Activated B cell treated with CpG ODN at 0.5 μM for 24 hours (primary cell): ENCODE results near the gene FOXP1. TPM values are rescaled to one million over a fixed set of nuclear protein-coding genes. Genes with fewer than 3 reads are reported as not detected.

Experiments used
- ATAC-seq: fragments of 200-7000 bp; cut with Tn5 transposase; one replicate; pipeline ENCODE4 v1.10.0; 2021; ENCODE audit warnings: low read depth, mild to moderate bottlenecking, moderate library complexity
- CTCF ChIA-PET: fragments of 350-600 bp; sonication (Branson Sonifier 250); formaldehyde crosslinking; loops from one replicate; lab custom pipeline; 2021; ENCODE audit warnings: antibody characterized with exemption; lab: Charles Lee
- POLR2A ChIA-PET: fragments of 350-600 bp; sonication (Branson Sonifier 250); formaldehyde crosslinking; loops from one replicate; lab custom pipeline; 2021; ENCODE audit warnings: antibody characterized with exemption; lab: Charles Lee
- DNase-seq: peaks from one replicate; pipeline ENCODE4 v3.0.0; 2022
- H3K27ac Mint-ChIP-seq: one replicate; pipeline ENCODE4 v1.8.0; 2020; ENCODE audit warnings: mixed read lengths
- H3K27me3 Mint-ChIP-seq: one replicate; pipeline ENCODE4 v1.8.0; 2021; ENCODE audit warnings: mixed read lengths
- H3K36me3 Mint-ChIP-seq: one replicate; pipeline ENCODE4 v1.8.0; 2021; ENCODE audit warnings: low read depth, mixed read lengths
- H3K4me1 Mint-ChIP-seq: one replicate; pipeline ENCODE4 v1.8.0; 2021; ENCODE audit warnings: mixed read lengths
- H3K4me3 Mint-ChIP-seq: one replicate; pipeline ENCODE4 v1.8.0; 2020; ENCODE audit warnings: mild to moderate bottlenecking, mixed read lengths
- H3K9me3 Mint-ChIP-seq: one replicate; pipeline ENCODE4 v1.8.0; 2020; ENCODE audit warnings: mixed read lengths
- intact Hi-C: fragments of 100-400 bp; cut with micrococcal nuclease; formaldehyde crosslinking; loops from one replicate; pipeline ENCODE4 v1.15.1; 2024
- total RNA-seq: library from RNA; stranded (reverse); gene quantifications from 2 replicates; pipeline ENCODE4 v1.2.3, GENCODE V29; 2022
- TF ChIP-seq, protein P1 (sequence below): fragments of 200-600 bp; IDR thresholded peaks from one replicate; pipeline ENCODE4 v1.8.0; 2022; ENCODE audit warnings: antibody characterized with exemption, mild to moderate bottlenecking

Gene FOXP1
- total RNA-seq, 1 donor from 2014 or later = 563 TPM

- no peak for ATAC-seq
- Mint-ChIP-seq H3K27ac (no peak overlapping the region), H3K4me3 (no peak overlapping the region), H3K9me3 (no peaks in the 10 kb centered on the region), H3K27me3 (peaks cover 6% of the 10 kb centered on the region), H3K36me3 (peaks cover 20% of the 10 kb centered on the region), H3K4me1 (peaks cover 41% of the 10 kb centered on the region)
- no peak for DNase-seq
- intact Hi-C loops = no loop called here
- ChIA-PET CTCF (no interaction called here), POLR2A (no interaction called here)
- TF ChIP-seq, protein P1, sequence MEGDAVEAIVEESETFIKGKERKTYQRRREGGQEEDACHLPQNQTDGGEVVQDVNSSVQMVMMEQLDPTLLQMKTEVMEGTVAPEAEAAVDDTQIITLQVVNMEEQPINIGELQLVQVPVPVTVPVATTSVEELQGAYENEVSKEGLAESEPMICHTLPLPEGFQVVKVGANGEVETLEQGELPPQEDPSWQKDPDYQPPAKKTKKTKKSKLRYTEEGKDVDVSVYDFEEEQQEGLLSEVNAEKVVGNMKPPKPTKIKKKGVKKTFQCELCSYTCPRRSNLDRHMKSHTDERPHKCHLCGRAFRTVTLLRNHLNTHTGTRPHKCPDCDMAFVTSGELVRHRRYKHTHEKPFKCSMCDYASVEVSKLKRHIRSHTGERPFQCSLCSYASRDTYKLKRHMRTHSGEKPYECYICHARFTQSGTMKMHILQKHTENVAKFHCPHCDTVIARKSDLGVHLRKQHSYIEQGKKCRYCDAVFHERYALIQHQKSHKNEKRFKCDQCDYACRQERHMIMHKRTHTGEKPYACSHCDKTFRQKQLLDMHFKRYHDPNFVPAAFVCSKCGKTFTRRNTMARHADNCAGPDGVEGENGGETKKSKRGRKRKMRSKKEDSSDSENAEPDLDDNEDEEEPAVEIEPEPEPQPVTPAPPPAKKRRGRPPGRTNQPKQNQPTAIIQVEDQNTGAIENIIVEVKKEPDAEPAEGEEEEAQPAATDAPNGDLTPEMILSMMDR = no peak
Measured at GRCh38 chr3:71570546-71570945, 13.0 kb downstream of the FOXP1 start.

- Mint-ChIP-seq H3K4me3 (peak overlapping the region; percentile 50), H3K9me3 (no peaks in the 10 kb centered on the region), H3K27ac (peak overlapping the region; percentile 46), H3K27me3 (peaks cover 6% of the 10 kb centered on the region), H3K4me1 (peaks cover 58% of the 10 kb centered on the region), H3K36me3 (peaks cover 20% of the 10 kb centered on the region)
- intact Hi-C loops = loop anchor here (1.0 kb wide), 1 partner anchor 9 kb away; no protein-coding TSS in a partner anchor
- ATAC-seq (peak; percentile 73), DNase-seq (no peak)
- POLR2A ChIA-PET = interaction anchor here (0.7 to 3.5 kb wide), 4 partner anchors 12 to 504 kb away, joined by 3 to 20 read pairs (median 4); partner anchors contain the start of gene FOXP1
- CTCF ChIA-PET = no interaction called here
- TF ChIP-seq, protein P1 = no peak
Measured at GRCh38 chr3:71568207-71568606, 15.3 kb downstream of the FOXP1 start.

GRCh38 chr3:71566776-71567175 lies 16.8 kb downstream of the FOXP1 start:
- ATAC-seq = no peak
- intact Hi-C loops = no loop called here
- Mint-ChIP-seq H3K4me3 (no peak overlapping the region), H3K27ac (no peak overlapping the region), H3K4me1 (peaks cover 69% of the 10 kb centered on the region), H3K36me3 (peaks cover 20% of the 10 kb centered on the region), H3K9me3 (no peaks in the 10 kb centered on the region), H3K27me3 (peaks cover 6% of the 10 kb centered on the region)
- ChIA-PET POLR2A (interaction anchor here (1.0 to 3.5 kb wide), 2 partner anchors 16 to 36 kb away, joined by 3 to 20 read pairs; partner anchors contain the start of gene FOXP1), CTCF (no interaction called here)
- TF ChIP-seq, protein P1 = no peak
- no peak for DNase-seq

GRCh38 chr3:71565976-71566375 lies 17.6 kb downstream of the FOXP1 start:
- POLR2A ChIA-PET = interaction anchor here (1.2 to 3.5 kb wide), 2 partner anchors 9 to 17 kb away, joined by 3 to 20 read pairs; partner anchors contain the start of gene FOXP1
- no peak overlapping the region for H3K27ac Mint-ChIP-seq
- ATAC-seq = no peak
- H3K4me1 Mint-ChIP-seq = peaks cover 74% of the 10 kb centered on the region
- CTCF ChIA-PET = no interaction called here
- H3K27me3 Mint-ChIP-seq = peaks cover 6% of the 10 kb centered on the region
- DNase-seq = no peak
- TF ChIP-seq, protein P1 = no peak
- H3K4me3 Mint-ChIP-seq = no peak overlapping the region
- intact Hi-C loops = no loop called here
- peaks cover 20% of the 10 kb centered on the region for H3K36me3 Mint-ChIP-seq
- no peaks in the 10 kb centered on the region for H3K9me3 Mint-ChIP-seq

DNA sequence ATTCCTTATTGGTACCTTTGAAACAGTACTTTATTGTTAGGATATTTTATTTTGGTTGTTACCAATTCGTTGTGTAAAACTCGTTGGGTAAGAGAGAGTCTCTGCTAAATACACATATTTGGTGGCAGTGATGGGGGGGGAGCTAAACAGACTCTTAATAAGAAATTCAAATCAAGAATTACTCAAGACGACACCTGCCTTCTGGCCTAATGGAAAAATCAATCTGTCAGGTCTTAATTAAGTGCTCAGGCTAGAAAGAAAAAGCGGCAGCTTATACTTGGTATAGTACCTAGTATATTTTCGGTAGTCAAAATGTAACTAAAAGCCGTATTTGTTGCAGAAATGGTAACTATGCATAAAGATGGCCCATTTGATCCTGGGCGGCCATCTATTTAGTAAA lies 18.2 kb downstream of the FOXP1 start:
- H3K4me1 Mint-ChIP-seq = peaks cover 74% of the 10 kb centered on the region

More for the DNA sequence above, 18.2 kb downstream of the FOXP1 start:
- Mint-ChIP-seq H3K9me3 (no peaks in the 10 kb centered on the region), H3K27ac (peak overlapping the region; percentile 10), H3K4me3 (no peak overlapping the region), H3K27me3 (peaks cover 6% of the 10 kb centered on the region), H3K36me3 (peaks cover 19% of the 10 kb centered on the region)
- ATAC-seq (no peak), DNase-seq (no peak)
- CTCF ChIA-PET = no interaction called here
- TF ChIP-seq, protein P1 = no peak
- POLR2A ChIA-PET = interaction anchor here (0.5 to 2.6 kb wide), 3 partner anchors 8 to 17 kb away, joined by 3 to 21 read pairs (median 3); partner anchors contain the start of gene FOXP1
- intact Hi-C loops = no loop called here
